T1000 (cell line): ENCODE measurements around the gene LZTS3.
A peak's percentile ranks its signal among the peaks of the same experiment; 100 is the strongest.
"Not testable (repeated sequence)": the region's sequence is repeated elsewhere in the genome, so short reads cannot be mapped to it uniquely, and the experiment has no call there.

Experiments used
- DNase-seq: peaks from one replicate; lab custom pipeline; 2025; ENCODE audit warnings: mixed read lengths; lab: John Stamatoyannopoulos, UW

LZTS3 gene

GRCh38 chr20:3192226-3193015 is 19.1 kb upstream of the LZTS3 start:
- no peak for DNase-seq

GRCh38 chr20:3190681-3191111 is 17.3 kb upstream of the LZTS3 start:
- no peak for DNase-seq

DNA sequence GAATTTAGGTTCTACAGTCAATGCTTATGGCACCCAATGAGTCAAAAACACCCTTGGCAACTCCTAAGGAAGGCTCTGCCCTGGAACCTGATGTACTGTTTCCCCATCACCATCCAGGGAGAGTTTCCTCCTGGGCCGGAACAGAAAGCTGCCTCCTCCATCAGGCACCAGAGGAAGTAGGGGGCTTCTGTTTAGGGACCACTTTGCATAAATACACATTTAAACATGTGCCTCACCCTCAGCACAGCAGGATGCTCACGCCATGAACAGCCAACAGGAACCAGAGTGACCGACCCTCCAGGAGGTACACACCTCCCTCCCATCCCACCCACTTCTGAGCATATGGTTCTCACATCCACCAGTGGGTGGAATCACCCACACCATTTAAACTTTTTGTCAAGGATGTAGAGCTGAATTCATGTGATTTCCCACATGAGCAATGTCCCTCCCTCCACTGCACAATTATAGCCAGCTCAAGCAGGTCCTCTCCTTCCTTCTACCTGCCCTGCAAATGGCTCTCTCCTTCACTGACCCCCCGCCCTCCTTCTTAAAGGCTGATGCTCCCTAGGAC is 16.3 kb upstream of the LZTS3 start:
- no peak for DNase-seq

- DNase-seq = no peak
These were observed 15.6 kb upstream of the LZTS3 start for GRCh38 chr20:3188823-3189413.

- not testable (repeated sequence) for DNase-seq
These were observed 14.5 kb upstream of the LZTS3 start for GRCh38 chr20:3187861-3188260.

DNA sequence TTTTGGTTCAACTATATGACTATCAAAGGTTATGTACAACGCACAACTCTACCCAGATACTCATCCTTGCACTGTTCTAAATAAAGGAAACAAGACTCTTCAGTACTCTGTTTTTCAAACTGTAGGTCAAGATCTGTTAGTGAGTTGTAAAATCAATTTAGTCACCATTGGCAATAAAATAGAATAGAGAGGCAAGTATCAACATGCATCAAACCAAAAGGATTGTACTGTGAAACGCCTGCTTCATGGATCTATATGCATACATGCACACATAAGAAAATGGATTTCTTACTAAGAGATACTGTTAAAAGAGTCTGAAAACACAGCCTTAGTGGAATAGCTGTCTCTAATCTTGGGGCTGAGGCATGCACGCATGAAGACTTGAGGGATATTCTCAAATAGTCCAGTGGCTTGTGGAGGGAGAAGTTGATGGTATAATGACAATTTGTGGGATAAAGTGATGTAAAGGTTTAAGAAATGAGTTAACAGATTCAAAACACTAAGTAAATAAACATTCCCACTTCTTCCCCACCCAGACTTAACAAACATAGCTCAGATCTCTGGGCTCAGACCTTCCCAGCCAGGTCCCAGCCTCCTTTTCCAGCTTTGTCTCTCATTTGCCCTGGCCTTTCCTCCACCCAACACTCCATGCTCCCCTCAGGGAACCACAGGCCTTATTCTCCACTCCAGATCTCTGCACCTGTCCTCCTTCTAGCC is 10.7 kb upstream of the LZTS3 start:
- DNase-seq = no peak

- not testable (repeated sequence) for DNase-seq
These were observed 9.1 kb upstream of the LZTS3 start for GRCh38 chr20:3182429-3182828.

DNA sequence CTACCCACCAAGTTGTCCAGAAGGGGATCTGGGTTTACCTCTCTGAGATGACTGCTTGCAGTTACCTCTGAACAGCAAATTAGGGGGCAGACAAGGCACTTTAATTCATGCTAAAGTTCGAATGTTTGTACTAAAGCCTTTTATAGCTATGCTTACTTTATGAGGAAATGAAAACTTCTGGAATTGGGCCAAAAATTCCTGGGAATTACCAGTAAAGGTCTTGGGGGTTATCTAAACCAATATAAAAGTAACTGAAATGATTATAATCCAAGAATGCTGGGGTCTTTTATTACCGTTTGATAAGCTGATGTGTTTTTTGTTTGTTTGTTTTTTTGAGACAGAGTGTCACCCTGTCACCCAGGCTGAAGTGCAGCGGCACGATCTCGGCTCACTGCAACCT is 7.9 kb upstream of the LZTS3 start:
- DNase-seq = no peak

- no peak for DNase-seq
These were observed 7.0 kb upstream of the LZTS3 start for GRCh38 chr20:3180319-3180718.

GRCh38 chr20:3177746-3178485 is 4.6 kb upstream of the LZTS3 start:
- no peak for DNase-seq

GRCh38 chr20:3175270-3175669 is 1.9 kb upstream of the LZTS3 start:
- no peak for DNase-seq

DNA sequence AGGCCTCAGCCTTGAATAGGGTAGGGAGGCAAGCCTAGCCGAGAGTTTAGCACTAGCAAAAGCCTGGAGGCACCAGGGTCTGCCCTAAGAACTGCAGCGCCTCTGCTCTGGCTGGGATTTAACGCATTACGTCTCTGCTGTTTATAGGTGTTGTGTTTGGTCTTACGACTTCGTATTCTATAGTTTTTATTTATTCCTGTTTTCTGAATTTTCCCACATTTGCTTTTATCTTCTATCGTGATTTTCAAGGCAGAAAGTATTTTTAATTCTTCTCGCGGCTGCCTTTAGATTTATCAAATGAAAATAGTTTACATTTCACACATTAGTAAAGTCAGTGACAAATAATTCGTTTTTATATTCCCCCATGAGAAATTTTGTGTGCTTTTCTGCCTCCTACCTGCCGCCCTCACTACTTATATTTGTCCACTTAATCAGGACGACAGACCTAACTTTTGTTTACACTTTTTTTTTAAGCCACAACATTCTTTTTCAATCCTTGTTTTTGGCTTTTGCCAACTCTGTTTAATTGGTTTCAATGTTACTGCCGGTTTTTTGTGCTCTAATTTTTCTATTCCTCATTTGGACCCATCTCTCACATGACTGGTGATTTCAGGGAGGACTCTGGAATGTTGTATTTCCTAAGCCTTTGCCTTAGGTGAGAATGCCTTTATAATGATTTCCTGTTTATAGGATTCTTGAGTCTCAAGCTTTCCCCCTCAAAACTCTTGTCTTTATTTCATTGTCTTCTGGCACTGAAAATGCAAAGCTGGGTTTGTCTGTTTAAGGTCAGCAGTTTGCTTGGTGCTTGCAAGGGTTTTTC is 1.3 kb upstream of the LZTS3 start:
- no peak for DNase-seq

DNA sequence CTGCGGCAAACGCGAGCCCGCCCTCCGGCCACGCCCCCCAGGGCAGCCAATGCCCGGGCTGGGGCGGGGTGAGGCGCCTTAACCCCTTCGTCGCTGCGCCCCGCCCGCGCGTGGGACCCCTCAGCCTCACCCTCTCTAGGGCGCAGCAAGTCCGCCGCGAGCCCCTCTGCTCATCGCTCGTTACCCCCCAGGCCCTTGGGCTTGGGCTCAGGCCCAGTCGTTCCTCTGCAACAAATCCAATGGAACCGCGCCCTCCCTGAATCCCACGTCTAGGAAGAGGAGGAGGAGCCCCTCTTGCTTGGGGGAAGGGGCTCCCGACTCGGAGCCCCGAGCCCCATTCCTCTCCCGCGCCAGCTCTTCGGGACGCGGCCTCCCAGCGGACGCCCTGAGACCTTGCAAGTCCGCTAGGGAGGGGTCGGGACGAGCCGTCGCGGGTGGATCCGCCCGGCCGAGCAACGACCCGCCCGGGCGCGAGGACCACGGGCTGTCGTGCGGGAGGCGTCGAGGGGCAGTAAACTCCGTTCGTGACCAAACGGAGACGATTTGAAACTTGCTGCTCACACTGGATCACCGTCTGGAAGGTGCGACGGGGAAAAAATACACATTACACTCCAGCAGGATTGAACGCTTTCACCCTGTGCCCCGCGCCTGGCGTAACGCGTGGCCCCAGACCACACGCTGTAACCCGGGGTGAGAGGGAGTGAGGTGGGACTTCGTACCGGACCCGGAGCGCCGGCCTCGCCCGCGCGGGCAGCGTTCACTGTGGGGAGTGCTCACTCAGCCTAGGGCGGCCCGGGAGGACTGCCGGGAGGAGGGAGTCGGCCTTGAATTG is 477 bp upstream of the LZTS3 start:
- DNase-seq = peak; percentile 69

DNA sequence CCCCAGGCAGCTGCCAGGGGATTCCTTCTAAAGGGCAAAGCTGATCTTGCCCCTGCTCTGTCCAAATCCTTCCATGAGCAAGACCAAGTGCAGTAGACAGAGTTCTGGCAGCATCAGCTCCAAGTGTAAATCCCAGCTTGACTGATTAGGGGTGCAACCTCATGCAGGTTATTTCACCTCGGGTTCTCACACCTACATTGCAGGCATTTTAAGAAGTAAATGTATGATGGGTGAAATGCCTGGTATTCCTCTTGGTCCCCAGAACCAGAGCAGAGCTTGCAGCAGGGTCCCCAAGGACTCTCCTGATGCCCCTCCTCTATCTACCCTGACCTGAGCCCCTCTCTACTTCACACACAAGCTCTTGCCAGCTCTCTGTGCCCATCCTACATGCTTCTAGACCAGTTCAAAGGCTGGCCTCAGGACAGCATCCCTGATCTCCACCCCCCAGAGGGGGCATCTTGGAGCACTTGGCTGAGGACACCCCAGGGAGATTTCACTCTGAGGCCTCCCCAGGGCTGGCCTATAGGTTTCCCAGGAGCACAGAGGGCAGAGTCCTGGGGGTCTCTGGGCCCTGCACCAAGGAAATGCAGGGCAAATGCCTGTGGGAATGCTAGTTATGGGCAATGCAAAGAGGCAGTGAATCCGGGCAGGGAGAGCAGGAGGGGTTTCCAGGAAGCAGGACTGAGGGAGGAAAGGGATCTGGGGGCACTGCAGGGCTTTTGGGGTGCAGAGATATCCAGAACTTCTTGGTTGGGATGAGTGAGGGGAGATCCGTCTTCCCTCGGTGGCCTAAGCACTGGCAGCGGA is 1.0 kb downstream of the LZTS3 start:
- DNase-seq = no peak

DNA sequence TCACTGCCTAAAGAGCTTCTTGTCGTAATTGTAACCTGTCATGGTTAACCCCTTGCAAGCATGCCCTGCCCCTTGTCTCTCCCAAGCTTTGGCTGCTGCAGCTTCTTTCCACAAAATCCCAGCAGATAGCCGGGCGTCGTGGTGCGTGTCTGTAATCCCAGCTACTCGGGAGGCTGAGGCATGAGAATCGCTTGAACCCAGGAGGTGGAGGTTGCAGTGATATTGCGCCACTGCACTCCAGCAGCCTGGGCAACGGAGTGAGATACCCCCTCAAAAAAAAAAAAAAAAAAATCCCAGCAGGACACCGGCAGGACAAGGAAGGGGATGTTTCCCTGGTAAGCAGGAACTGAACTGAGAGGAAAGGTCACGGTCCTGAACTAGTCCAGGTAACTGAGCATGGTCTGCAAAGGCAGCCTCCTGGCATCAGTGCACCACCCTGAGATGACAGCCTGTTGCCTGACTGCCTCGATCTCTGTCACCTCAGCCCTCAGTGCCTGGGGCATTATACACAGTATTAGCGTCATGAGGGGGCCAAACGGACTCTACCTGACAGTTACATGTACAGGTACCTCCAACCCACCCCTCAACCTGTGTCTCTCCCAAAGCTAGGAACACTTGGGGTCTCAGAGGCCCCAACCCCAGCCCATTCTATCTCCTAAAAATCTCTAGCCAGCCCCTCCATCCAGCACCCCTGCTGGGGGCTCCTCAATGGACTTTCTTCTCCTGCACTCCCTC is 1.8 kb downstream of the LZTS3 start:
- DNase-seq = no peak

DNA sequence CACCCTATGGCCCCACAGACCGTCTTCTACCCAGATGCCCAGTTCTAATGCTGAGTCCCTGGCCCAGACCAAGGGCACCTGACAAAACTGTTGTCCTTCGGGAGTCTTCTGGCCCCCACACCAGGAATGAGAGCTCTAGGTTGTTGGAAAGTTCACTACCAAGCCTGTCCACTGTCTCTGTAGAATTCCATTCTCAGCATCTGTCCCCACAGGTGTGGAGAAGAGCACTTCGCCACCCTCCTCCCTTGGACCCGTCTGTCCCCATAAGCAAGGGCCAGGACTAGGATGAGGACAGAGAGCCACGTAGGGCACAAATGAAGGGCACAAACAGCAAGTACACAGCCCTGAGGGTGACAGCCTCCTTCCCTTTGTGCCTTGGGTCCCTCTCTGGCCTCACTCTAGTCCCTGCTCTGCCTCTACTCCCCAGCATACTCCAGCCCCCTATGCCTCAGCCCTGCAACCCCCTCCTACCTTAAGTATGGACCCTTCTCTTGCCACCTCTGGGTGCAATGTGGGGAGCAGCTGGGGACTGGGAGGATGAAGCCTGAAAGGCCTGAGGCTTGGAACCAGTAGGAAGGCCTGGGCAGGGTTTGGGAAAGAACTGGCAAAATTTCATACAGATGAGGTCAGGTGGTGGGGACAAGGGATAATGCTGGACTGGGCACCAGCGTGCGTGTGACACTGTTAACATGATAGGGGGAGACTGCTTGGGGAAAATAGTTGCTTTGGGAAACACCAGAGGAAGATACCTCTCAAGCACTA is 4.3 kb downstream of the LZTS3 start:
- no peak for DNase-seq

DNA sequence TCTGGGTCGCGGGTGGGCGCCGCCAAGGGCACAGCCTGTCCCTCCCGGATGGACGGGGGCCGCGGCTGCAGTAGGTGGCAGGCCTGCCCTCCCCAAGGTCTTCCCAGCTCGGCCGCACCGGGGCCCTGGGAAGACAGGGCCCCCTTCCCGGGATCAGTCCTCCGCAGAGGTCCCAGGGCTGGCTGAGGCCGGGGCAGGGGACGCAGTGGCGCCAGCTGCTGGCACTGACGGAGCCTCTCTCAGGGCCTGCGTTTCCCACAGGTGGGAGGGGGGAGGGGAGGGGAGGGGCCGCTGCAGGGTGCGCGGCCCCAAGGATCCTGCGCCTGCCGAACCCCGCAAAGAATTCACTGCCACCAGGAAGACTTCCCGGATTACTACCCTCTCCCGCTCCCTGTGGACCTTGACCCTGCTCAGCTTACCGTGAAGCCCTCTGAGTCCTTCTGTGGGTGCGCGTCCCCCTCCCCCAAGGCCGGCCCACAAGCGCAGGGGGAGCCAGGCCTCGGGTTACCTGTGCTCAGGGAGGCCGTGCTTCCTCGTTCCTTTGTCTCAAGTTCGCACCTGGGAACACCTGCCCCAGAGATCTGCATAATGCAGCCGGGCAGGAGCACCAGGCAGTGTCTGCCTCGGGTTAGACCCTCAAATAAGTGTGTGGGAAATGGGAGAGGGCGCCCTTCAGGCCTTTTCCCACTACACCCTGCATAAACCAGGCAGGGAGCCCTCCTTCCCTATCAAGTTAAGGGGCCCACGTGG is 5.1 kb downstream of the LZTS3 start:
- no peak for DNase-seq
